Right ventricle myocardium superior (tissue), 1 donor: Measurements from ENCODE around the gene AXIN2. TPM values are rescaled to one million over a fixed set of nuclear protein-coding genes. Genes with fewer than 3 reads are reported as not detected.
"Not testable (repeated sequence)": the region's sequence is repeated elsewhere in the genome, so short reads cannot be mapped to it uniquely, and the experiment has no call there.

Source experiments
- ATAC-seq: fragments of 200-7000 bp; cut with Tn5 transposase; one replicate; pipeline ENCODE4 v1.9.1; 2020; ENCODE audit warnings: mild to moderate bottlenecking; ENCODE audit not compliant: poor library complexity
- DNase-seq: peaks from one replicate; pipeline ENCODE4 v3.0.0-alpha.2; 2020
- intact Hi-C: fragments of 100-400 bp; cut with DNase I; formaldehyde crosslinking; loops from one replicate; pipeline ENCODE4 v1.11.2; 2022
- total RNA-seq: library from RNA; stranded (reverse); fragmentation: NEBNext Ultra II Directional; extraction: Animal tissue kit (Norgen Biotek cat#: 25700); gene quantifications from one replicate; pipeline ENCODE4 v1.2.1, GENCODE V29; 2021
- donor health status: DM: no; HTN: yes; CAD: no; lungs with severe emphysema.

Gene AXIN2
- total RNA-seq, 1 donor from 2014 or later: 20.7 TPM

DNA sequence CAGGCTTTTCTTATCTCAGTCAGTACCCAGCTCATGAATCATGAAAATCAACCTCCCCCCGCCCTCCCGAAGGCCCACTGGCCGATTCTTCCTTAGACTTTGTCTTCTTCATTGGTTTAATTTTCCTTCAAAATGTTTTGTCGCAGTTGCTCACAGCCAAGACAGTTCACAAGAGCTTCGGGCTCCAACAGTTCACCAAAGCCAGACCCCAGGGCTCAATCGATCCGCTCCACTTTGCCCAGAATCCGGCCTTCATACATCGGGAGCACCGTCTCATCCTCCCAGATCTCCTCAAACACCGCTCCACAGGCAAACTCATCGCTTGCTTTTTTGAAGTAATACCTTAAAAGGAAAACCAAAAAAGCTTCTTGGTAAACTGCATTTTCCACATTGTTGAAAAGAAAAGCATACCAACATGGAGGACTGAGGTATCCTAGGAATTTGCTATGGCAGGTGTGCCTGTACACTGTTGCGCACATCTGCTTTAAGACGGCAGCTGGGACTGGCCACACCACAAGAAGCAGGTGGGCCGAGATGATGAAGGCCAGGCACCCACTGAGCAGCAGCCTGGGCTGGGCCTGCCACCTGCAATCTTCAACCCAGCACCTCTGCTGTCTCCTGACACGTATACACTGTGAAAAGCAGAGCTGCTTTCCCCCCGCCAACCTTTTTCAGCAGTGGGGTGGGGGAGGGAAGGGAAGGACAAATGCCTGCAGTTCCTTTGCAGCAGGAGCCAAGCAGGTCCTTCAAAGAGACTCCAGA is 31.5 kb downstream of the AXIN2 start:
- DNase-seq (no peak), ATAC-seq (no peak)
- intact Hi-C loops: no loop called here

DNA sequence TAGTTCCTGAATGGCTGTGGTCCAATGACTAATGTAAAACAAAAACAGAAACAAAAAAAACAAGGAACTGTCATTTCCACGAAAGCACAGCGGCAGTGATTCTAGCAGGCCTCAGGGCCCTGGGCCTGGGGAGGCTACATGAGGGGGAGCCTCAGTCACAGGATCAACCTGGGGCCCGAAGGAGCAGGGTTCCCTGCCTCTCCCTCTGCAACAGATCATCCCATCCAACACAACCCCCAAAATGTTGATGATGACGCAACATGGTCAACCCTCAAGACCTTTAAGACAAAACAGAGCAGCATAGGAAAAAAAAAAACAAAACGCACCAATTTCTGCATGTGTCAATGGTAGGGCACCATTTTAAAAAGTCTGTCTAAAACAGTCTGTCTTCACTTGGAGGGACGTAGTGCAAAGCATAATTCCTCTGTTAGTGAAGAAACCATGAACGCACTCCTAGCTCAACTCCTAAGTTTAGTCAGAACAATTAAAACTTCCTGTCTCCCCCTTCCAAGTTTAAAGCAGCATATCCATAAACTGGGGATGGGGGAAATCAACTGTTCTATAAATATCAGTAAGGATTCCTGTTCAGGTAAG is 32.3 kb downstream of the AXIN2 start:
- ATAC-seq (no peak), DNase-seq (no peak)
- intact Hi-C loops: no loop called here

DNA sequence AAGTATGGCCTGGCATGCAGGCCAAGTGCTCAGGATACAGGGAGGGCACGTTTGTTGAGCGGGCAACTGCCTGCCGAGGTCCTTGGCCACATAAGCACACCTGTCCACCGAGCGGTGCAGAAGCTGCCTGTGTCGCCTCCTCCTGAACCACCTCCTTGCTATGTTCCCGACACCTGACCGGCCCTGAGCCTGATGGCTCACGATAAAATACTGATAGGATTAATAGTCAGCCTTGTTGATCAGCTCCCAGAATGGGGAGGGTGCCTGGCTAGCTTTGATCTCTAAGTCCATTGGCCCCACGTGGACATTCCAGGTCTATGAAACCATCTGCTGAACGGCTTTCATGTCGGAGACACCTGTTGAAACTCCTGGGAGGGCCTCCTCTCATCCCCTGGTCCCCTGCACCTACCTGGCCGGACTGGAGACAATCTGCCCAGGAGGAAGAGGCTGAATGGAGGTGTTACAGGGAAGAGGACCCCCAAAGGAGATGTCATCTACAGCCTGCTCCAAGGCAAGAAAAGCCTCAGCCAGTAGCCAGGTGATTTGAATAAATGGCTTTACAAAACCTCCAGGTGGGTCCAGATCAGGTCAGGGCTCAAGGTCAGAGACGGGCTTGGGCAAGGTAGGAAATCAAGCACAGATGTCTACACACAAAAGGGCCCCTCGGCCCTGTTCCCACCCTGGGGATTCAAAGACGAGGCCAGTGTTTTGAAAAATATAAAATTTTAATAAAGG is 33.4 kb downstream of the AXIN2 start:
- intact Hi-C loops: no loop called here
- ATAC-seq (no peak), DNase-seq (no peak)

DNA sequence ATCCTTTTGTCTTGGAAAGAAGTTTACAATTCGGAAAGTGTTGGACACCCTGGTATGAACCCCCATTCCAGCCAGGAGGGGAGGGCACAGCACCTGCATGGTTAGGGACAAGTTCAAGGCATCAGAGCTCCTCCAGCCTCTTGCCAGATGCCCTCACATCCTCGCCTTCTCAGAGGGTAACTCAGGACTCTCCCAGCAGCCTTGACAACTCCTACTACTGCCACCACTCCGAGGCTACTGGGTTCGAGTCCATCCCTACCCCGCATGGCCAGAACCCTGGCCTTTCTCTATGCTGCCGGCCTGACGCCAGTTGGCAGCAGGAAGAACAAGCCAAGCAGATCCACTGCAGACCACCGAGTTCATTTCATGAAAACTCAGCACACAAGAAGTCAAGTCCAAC is 34.1 kb downstream of the AXIN2 start:
- no peak for DNase-seq
- ATAC-seq: no peak
- intact Hi-C loops: no loop called here

DNA sequence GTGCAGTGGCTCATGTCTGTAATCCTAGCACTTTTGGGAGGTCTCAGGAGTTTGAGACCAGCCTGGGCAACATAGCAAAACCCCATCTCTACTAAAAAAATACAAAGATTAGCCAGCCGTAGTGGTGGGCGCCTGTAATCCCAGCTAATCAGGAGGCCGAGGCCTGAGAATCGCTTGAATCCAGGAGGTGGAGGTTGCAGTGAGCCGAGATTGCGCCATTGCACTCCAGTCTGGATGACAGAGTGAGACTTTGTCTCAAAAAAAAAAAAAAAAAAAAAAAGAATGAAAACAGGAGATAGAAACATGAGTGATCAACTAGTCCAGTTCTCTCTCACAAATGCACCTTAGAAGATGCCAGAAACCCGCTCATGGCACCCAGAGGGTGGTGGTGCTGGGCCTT is 34.6 kb downstream of the AXIN2 start:
- DNase-seq, ATAC-seq, intact Hi-C loops: not testable (repeated sequence)

DNA sequence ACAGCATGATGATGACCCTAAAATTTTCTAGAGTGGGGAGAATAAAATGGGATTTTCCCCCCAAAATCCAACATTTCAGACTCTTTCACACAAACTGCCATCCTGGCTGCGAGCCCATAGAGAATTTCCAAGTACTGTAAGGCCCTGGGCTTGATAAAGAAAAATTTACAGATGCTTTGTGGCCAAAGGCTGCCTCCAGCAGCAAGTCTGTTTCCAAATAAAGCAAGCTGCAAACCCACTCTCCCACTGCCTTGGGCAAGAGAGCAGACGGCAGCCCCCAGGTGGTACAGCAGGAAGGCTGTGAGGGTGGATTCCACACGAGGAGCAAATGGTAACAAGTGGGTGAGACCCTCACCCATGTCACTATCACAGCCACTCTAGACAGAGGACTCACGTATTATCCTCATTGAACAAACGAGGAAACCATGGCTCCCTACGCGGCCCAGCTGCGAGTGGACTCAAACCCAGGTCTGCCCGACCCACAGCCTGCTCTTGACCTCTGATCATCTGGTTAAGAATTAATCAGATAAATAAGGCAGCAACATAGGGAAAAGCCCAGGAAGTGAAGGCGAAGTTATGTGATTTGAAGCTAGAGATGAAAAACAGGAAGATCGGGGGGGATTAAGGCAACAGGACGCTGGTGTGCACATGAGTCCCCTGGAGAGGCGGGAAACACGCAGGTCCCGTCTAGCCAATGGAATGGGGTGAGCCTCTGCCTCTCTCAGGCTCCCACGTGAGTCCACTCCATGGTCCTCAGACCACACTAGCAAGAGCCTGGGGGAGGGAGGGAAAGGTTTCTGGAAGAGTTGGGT is 37.4 kb downstream of the AXIN2 start:
- intact Hi-C loops: no loop called here
- ATAC-seq: no peak
- no peak for DNase-seq

DNA sequence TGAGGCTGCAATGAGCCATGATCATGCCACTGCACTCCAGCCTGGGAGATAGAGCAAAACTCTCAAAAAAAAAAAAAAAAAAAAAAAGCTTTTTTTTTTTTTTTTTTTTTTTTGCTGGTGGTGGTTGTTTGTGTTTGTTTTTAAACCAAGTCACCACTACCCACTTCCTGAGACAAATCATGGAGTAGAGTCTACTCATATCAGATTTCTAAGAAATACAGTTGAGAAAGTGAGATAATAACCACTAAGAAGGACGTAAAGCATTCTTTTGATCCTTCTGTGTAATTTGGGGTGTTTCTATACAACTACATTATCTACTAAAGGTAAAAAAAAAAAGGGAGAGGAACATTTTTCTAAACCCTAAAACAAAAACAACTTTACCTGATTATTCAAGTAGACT is 38.0 kb downstream of the AXIN2 start:
- DNase-seq (no peak), ATAC-seq (no peak)
- intact Hi-C loops: no loop called here

DNA sequence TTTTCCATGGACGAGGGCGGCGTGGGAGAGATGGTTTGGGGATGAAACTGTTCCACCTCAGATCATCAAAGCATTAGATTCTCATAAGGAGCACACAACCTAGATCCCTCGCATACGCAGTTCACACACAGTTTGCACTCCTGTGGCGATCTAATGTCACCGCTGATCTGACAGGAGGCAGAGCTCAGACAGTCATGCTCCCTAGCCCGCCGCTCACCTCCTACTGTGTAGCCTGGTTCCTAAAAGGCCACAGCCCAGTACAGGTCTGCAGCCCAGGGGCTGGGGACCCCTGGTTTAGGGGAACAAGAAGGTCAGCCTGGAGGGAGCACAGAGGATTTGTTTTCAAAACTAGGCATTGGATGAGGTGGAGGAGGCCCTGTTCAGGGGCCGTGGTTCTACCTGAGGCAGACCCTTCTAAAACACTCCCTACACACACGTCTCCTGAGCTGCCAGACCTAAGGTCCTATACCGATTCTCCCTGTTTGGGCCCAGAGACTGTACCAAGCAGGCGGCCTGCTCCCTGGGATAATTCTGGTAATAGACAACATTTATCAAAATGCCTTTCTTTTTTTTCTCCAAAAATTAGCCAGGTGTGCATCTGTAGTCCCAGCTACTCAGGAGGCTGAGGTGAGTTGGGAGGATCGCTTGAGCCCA is 38.6 kb downstream of the AXIN2 start:
- ATAC-seq (no peak), DNase-seq (no peak)
- intact Hi-C loops: no loop called here

DNA sequence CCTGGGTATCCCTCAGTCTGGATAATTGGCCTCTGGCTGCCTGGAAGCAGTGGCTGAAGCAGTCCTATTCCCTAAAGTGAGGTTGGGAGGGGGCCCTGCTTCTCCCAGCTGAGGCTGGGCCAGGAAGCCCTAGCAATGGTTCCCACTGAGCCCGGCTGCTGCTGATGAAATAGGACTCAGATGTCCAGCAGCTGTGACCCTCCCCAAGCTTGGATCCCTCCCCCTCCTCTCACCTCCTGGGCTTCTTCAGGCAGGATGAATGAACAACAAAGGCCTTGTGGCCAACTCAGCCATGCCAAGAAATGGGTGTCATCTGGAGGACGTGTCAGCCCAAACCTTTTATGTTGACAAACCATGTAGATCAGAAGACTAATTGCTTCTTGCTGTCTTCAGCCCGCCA is 42.0 kb downstream of the AXIN2 start:
- intact Hi-C loops: no loop called here
- no peak for DNase-seq
- peak; percentile 25 for ATAC-seq

DNA sequence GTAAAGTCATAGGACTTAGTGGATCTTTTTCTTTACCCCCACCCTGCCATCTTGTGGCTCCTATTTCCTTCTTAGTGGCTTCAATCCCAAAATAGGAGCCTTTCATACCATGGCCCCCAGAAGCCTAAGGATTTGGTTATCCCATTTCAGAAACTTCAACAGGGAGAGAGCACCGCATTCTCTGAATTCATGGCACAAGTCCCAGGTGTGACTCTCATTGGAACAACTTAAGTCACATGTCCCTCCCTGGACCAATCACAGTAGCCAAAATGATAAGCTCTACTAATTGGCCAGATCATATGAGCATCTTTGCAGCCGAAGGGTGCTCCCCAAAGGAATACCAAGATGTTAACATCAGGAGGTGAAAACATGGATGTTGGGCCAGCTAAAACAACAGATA is 43.2 kb downstream of the AXIN2 start:
- intact Hi-C loops: no loop called here
- ATAC-seq: peak; percentile 20
- DNase-seq: no peak

DNA sequence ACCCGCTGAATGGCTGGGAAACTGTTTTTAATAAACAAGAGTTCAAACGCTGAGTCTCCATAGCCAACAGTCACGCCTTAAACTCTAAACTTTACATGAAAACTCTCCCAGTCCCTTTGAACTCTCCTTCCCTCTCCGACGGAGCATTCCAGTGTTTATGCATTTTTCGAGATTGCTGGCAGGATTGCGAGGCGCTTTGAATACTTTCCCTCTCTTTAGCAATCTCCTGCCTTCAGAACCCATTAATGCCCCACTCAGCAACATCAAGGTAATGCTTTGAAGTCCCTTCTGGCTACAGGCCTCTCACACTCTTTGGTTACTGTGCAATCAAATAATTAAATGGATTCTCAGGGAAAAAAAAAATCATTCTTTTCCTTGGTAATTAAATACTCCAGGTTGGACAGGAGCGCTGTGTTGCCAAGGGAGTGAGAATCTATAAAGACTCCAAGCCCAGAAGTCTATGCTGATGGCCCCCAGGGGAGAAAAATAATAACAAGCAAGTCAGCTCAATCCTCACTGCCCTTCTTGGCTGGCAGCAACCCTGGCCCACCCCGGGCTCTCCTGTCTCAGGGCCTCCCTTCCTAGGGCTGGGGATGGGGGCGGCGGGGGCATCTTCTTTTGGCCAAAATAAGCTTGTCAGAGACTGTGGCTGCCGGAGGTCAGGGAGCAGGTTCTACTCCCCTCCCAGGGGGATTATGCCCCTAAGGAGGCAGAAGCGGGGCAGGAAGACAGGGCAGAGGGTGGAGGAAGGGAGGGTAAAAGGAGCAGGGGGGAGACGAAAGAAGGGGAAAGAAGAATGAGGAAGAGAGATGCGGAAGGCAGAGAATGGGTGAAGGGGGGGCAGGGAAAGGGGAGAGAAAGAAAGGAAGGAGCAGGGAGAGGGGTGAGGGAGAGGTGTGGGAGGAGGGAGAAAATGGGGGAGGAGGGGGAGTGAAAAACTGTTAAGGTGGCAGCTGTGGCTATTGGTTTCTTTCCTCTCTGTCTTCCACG is 45.2 kb downstream of the AXIN2 start:
- DNase-seq: no peak
- ATAC-seq: no peak

DNA sequence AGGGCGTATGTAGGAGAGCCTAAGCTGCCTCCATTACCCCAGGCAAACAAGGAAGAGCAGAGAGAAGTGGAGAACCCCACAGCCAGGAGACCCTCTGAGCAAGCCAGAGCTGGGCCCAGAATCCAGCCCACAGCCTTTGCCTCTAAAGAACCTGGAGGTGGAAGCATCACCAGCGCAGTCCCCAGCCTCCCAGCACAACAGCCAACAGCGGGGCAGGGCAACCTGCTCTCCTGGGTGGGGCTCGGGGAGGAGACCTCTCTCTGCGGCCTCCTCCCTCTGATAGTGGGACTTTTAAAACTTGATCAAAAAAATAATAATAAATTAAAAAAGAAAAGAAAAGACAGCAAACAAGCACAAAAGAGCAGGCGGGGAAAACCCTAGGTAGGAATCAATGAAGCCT is 45.9 kb downstream of the AXIN2 start:
- ATAC-seq: no peak
- no peak for DNase-seq
- intact Hi-C loops: no loop called here

More for the DNA sequence above, 45.2 kb downstream of the AXIN2 start:
- intact Hi-C loops: no loop called here

DNA sequence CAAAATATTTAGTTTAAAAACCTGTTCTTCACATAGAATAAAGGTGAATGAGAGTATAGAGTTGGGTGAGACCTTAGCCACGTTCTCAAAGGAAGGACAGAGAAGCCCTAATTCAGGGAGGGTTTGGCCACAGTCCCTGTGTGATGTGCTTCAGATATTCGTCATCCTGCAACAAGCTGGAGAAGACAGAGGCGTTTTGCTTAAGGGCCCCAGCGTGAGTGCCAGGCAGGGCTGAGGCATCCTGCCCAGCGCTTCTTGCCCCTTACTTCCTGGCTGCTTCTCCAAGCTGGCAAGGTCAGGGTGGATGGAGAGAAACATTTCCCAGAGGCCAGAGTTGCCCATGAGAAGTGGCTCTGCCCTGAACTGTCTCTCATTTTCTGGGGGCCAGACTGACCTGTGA is 46.9 kb downstream of the AXIN2 start:
- intact Hi-C loops: no loop called here
- ATAC-seq: no peak
- DNase-seq: no peak

DNA sequence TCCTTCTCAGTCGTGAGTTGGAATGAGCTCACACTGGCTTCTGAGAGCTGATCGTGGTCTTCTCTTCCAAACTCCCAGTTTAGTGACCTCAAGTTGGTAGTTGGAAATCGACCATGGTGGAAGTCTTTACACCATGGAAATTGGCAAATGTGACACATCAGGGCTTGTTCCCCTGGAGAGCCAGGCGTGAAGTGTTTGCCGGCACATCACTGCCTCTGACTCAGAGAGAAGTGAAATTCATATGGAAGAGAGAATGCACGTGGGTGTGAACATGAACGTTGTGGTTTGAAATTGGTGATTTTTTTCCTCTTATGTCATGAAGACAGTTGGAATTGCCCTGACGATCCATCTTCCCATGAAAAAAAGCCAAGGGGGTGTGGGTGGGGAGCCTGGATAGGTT is 47.4 kb downstream of the AXIN2 start:
- ATAC-seq (no peak), DNase-seq (no peak)
- intact Hi-C loops: no loop called here

DNA sequence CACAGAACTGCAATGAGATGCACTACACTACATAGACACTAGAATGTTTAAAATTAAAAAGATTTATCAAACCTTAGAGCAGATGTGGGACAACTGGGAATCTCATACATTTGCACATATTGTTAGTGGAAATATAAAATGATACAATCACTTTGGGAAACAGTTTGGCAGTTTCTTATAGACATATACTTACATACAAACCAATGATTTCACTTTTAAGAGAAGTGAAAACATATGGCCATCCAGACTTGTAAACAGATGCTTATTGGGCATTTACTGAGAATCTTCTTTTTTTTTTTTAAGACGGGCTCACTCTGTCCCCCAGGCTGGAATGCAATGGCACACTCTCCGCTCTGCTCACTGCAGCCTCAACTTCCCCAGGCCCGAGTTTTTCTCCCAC is 50.1 kb downstream of the AXIN2 start:
- DNase-seq (no peak), ATAC-seq (no peak)
- intact Hi-C loops: no loop called here

DNA sequence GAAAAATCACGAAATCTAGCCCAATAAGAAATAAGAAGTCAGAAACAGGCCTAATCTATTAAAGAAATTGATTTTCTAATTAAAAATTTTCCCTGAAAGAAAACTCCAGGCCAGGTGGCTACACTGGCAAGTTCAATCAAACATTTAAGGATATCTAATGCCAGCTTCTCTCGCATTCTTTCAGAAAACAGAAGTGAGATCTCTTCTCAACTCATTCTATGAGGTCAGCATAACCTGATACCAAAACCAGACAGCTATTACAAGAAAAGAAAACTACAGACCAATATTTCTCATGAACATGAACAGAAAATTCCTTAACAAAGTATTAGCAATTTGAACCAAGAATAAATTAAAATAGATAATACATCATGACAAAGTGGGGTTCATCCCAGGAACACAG is 52.4 kb downstream of the AXIN2 start:
- intact Hi-C loops: no loop called here
- DNase-seq: no peak

DNA sequence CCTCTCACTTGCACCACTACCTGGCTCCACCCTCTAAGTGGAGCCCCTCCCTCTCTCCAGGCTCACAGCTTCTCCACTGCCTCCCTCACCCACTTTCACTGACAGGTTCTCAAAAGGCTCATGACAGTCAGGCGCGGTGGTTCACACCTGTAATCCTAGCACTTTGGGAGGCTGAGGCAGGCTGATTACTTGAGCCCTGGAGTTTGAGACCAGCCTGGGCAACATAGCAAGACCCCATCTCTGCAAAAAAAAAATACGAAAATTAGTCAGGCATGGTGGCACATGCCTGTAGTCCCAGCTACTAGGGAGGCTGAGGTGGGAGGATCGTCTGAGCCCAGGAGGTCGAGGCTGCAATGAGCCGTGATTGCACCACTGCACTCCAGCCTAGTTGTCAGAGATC is 56.8 kb downstream of the AXIN2 start:
- ATAC-seq, intact Hi-C loops, DNase-seq: not testable (repeated sequence)

More for the DNA sequence above, 52.4 kb downstream of the AXIN2 start:
- no peak for ATAC-seq

DNA sequence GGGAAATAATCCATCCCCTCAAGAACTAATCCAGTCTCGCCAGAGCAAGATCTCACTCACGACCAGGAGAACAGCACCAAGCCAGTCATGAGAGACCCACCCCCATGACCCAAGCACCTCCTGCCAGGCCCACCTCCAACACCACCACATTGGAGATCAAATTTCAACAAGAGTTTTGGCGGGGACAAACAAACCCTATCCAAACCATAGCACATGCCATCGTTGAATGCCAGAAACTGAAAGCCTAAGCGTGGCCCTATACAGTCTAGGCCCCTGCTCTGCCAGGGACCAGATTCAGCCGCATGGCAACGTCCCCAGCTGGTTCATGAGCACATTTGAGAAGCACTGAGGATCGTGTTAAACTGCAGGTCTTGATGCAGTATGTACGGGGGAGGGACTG is 57.3 kb downstream of the AXIN2 start:
- ATAC-seq (no peak), DNase-seq (no peak)
- intact Hi-C loops: no loop called here
